HepG2 (cell line): ENCODE measurements around the gene KLHL33. TPM values are rescaled to one million over a fixed set of nuclear protein-coding genes. Genes with fewer than 3 reads are reported as not detected.

ENCODE experiments used
- ATAC-seq: fragments of 200-7000 bp; cut with Tn5 transposase; 3 replicates; pipeline ENCODE4 v1.9.1; 2020; ENCODE audit warnings: mild to moderate bottlenecking, moderate library complexity
- BruUV-seq: library from RNA; stranded (reverse); fragments of 400-500 nt; replicated peaks from 2 replicates; lab custom pipeline; 2021; lab: Mats Ljungman, UMichigan
- CTCF ChIA-PET: fragments of 300-600 bp; formaldehyde crosslinking; extraction: SDS; loops from one replicate; lab custom pipeline; 2021; ENCODE audit warnings: low total read pairs, inconsistent platforms, low intra/inter-chr PET ratio; lab: Yijun Ruan, JAX
- POLR2A ChIA-PET: fragments of 350-600 bp; sonication (Branson Sonifier 250); formaldehyde crosslinking; loops from one replicate; lab custom pipeline; 2020; ENCODE audit warnings: antibody characterized with exemption, inconsistent platforms; lab: Yijun Ruan, JAX
- DNase-seq: peaks from one replicate; pipeline ENCODE4 v3.0.0-alpha.2; 2015; ENCODE audit warnings: low spot score
- FAIRE-seq: peaks from 3 replicates; lab custom pipeline; 2011; peaks lifted over from hg19 to GRCh38; lab: Jason Lieb, UNC
- H2AFZ ChIP-seq: one replicate; pipeline ENCODE4 v1.6.1; 2011; ENCODE audit warnings: low read length, inconsistent platforms
- H3K27ac ChIP-seq: fragments of 300-600 bp; 3 replicates; pipeline ENCODE4 v1.8.0; 2011; ENCODE audit warnings: mixed run types, mild to moderate bottlenecking, mixed read lengths, low read length, inconsistent platforms; ENCODE audit not compliant: insufficient read depth; ENCODE audit errors: extremely low read length
- H3K27me3 ChIP-seq, 2 experiments: fragments of 200-600 bp in 1 of 2; 2 replicates in 1 of 2; 3 replicates in 1 of 2; pipeline versions ENCODE4 v1.6.0 to v1.8.0; 2011; ENCODE audit warnings: low read length in 2 of 2, mild to moderate bottlenecking in 2 of 2, moderate library complexity in 2 of 2, inconsistent platforms in 1 of 2; ENCODE audit not compliant: insufficient read depth in 2 of 2, control insufficient read depth in 1 of 2
- H3K36me3 ChIP-seq, 2 experiments: fragments of 200-600 bp in 1 of 2; replicated peaks in 1 of 2; 2 replicates in 1 of 2; 3 replicates in 1 of 2; pipeline versions ENCODE4 v1.5.1 to v1.8.0; 2011; ENCODE audit warnings: low read length in 2 of 2, inconsistent platforms in 1 of 2; ENCODE audit not compliant: insufficient read depth in 2 of 2, control insufficient read depth in 1 of 2
- H3K4me1 ChIP-seq: 2 replicates; pipeline ENCODE4 v1.5.1; 2012; ENCODE audit warnings: low read length, inconsistent platforms; ENCODE audit not compliant: insufficient read depth
- H3K4me2 ChIP-seq: 2 replicates; pipeline ENCODE4 v1.6.0; 2011; ENCODE audit warnings: low read depth, low read length, inconsistent platforms
- H3K4me3 ChIP-seq, 3 experiments: fragments of 200-600 bp in 1 of 3; sonication (generic), shearing (Covaris generic) in 1 of 3; replicated peaks in 1 of 3; 2 replicates each; pipeline ENCODE4 v1.5.1; 2011 to 2016; ENCODE audit warnings: low read length in 3 of 3, inconsistent platforms in 2 of 3, low read depth in 2 of 3, mild to moderate bottlenecking in 2 of 3, control low read depth in 1 of 3, mixed read lengths in 1 of 3; ENCODE audit not compliant: insufficient read depth in 1 of 3
- H3K79me2 ChIP-seq: one replicate; pipeline ENCODE4 v1.6.1; 2011; ENCODE audit warnings: low read length, inconsistent platforms; ENCODE audit not compliant: insufficient read depth
- H3K9ac ChIP-seq: 2 replicates; pipeline ENCODE4 v1.6.0; 2011; ENCODE audit warnings: mild to moderate bottlenecking, low read depth, low read length, inconsistent platforms; ENCODE audit not compliant: insufficient read depth
- H3K9me3 ChIP-seq: 2 replicates; pipeline ENCODE4 v1.5.1; 2012; ENCODE audit warnings: mild to moderate bottlenecking, low read length
- H4K20me1 ChIP-seq: 2 replicates; pipeline ENCODE4 v1.6.0; 2011; ENCODE audit warnings: inconsistent platforms, mild to moderate bottlenecking, low read length, moderate library complexity; ENCODE audit not compliant: insufficient read depth
- ASH2L ChIP-seq: fragments of 300-600, 200-600 bp; sonication (generic); IDR thresholded peaks from 2 replicates; pipeline ENCODE4 v1.7.0; 2017; ENCODE audit warnings: low read depth, mild to moderate bottlenecking, moderate library complexity, mixed read lengths, low read length; ENCODE audit not compliant: insufficient read length
- BRCA1 ChIP-seq: sonication (generic); formaldehyde crosslinking; IDR thresholded peaks from 2 replicates; pipeline ENCODE4 v1.4.0; 2020; ENCODE audit warnings: missing genetic modification reagents
- CCAR2 ChIP-seq: fragments of 200-400 bp; formaldehyde crosslinking; optimal IDR thresholded peaks from 2 replicates; pipeline ENCODE3; 2018; ENCODE audit warnings: low read depth, mild to moderate bottlenecking, low read length, moderate library complexity
- DPF2 ChIP-seq: sonication (generic); formaldehyde crosslinking; IDR thresholded peaks from 2 replicates; pipeline ENCODE4 v1.4.0; 2020; ENCODE audit warnings: mild to moderate bottlenecking, low read depth, missing genetic modification reagents, borderline replicate concordance
- EHMT2 ChIP-seq: fragments of 200-600 bp; sonication (generic); IDR thresholded peaks from 2 replicates; pipeline ENCODE4 v1.7.0; 2017; ENCODE audit warnings: antibody characterized with exemption, low read depth, low read length, borderline replicate concordance
- ISX ChIP-seq: sonication (generic); formaldehyde crosslinking; conservative IDR thresholded peaks from 2 replicates; pipeline ENCODE4 v1.5.0; 2020; ENCODE audit warnings: missing genetic modification reagents
- LBX2 ChIP-seq: sonication (generic); formaldehyde crosslinking; IDR thresholded peaks from 2 replicates; pipeline ENCODE4 v1.5.0; 2020; ENCODE audit warnings: missing genetic modification reagents, mild to moderate bottlenecking, borderline replicate concordance
- MBD4 ChIP-seq: IDR thresholded peaks from 2 replicates; pipeline ENCODE4 v1.6.1; 2012; ENCODE audit warnings: low read length, inconsistent platforms, borderline replicate concordance
- MXD3 ChIP-seq: IDR thresholded peaks from 2 replicates; pipeline ENCODE4 v1.6.1; 2016; ENCODE audit warnings: mild to moderate bottlenecking, missing biosample characterization, missing genetic modification reagents
- NR1H2 ChIP-seq: sonication (generic); formaldehyde crosslinking; IDR thresholded peaks from 2 replicates; pipeline ENCODE4 v1.8.1; 2022; ENCODE audit warnings: low read depth, missing genetic modification reagents, borderline replicate concordance
- PHF20 ChIP-seq: sonication (generic); formaldehyde crosslinking; IDR thresholded peaks from 2 replicates; pipeline ENCODE4 v1.5.0; 2020; ENCODE audit warnings: mild to moderate bottlenecking, missing genetic modification reagents
- RXRA ChIP-seq: sonication (generic); formaldehyde crosslinking; IDR thresholded peaks from 2 replicates; pipeline ENCODE4 v1.5.1; 2020; ENCODE audit warnings: missing genetic modification reagents
- SAP130 ChIP-seq: IDR thresholded peaks from 2 replicates; pipeline ENCODE4 v1.6.1; 2016; ENCODE audit warnings: low read depth
- ZNF570 ChIP-seq: sonication (generic); formaldehyde crosslinking; IDR thresholded peaks from 2 replicates; pipeline ENCODE4 v1.4.0; 2020; ENCODE audit warnings: mild to moderate bottlenecking, missing genetic modification reagents, borderline replicate concordance
- ZNF644 ChIP-seq: IDR thresholded peaks from 2 replicates; pipeline ENCODE4 v1.6.1; 2016; ENCODE audit warnings: low read depth
- ZNF766 ChIP-seq: sonication (generic); formaldehyde crosslinking; IDR thresholded peaks from 2 replicates; pipeline ENCODE4 v1.5.0; 2020; ENCODE audit warnings: missing genetic modification reagents, borderline replicate concordance
- ZNF777 ChIP-seq: sonication (generic); formaldehyde crosslinking; IDR thresholded peaks from 2 replicates; pipeline ENCODE4 v1.4.0; 2020; ENCODE audit warnings: missing genetic modification reagents
- ZNF879 ChIP-seq: sonication (generic); formaldehyde crosslinking; IDR thresholded peaks from 2 replicates; pipeline ENCODE4 v1.8.1; 2023; ENCODE audit warnings: missing genetic modification reagents
- ZSCAN20 ChIP-seq: sonication (generic); formaldehyde crosslinking; IDR thresholded peaks from 2 replicates; pipeline ENCODE4 v1.4.0; 2020; ENCODE audit warnings: missing genetic modification reagents, mild to moderate bottlenecking, borderline replicate concordance
- WGBS: methylation state at CpG from one replicate; pipeline ENCODE4 v1.1.6; 2017; ENCODE audit warnings: low lambda C conversion rate; 5-methylcytosine and 5-hydroxymethylcytosine counted together
- in situ Hi-C: cut with HindIII; loops from 2 replicates; pipeline ENCODE4 v1.10.0; 2017; ENCODE audit warnings: low pct_unique_long_range_greater_than_20kb; ENCODE audit not compliant: extremely low pct_ligation_motif_present
- intact Hi-C: fragments of 100-400 bp; cut with micrococcal nuclease; formaldehyde crosslinking; loops from one replicate; pipeline ENCODE4 v1.10.0; 2022; ENCODE audit not compliant: unreplicated experiment
- polyA plus RNA-seq, 8 experiments: library from polyadenylated mRNA; depleted of rRNA in 3 of 8; stranded (reverse) in 7 of 8; unstranded in 1 of 8; fragments of >200 nt; fragmentation: Illumina TruSeq in 4 of 8; extraction: Trizol in 4 of 8; gene quantifications; 2 replicates each; pipeline versions ENCODE4 v1.2.1 to v1.2.3, GENCODE V29; 2011 to 2016; ENCODE audit warnings: low read depth in 4 of 8, missing spikeins in 1 of 8, mixed read lengths in 1 of 8; ENCODE audit not compliant: insufficient read depth in 1 of 8
- total RNA-seq, 5 experiments: library from RNA; depleted of rRNA; stranded (reverse); fragments of >200 nt; fragmentation: Illumina TruSeq; extraction: Trizol; gene quantifications; 2 replicates each; pipeline ENCODE4 v1.2.3, GENCODE V29; 2016; ENCODE audit warnings: low read depth in 1 of 5
- TF ChIP-seq, protein P1 (sequence below): sonication (generic); formaldehyde crosslinking; IDR thresholded peaks from 2 replicates; pipeline ENCODE4 v1.9.0; 2022; ENCODE audit warnings: missing genetic modification reagents, mild to moderate bottlenecking, borderline replicate concordance
- TF ChIP-seq, protein P2 (sequence below): IDR thresholded peaks from 2 replicates; pipeline ENCODE4 v1.6.1; 2012; ENCODE audit warnings: inconsistent platforms

Gene KLHL33
- total and polyA plus RNA-seq, 2 of the 13 experiments (the other 11 are each of a cell fraction or from before 2014, with no cell fraction given) = not detected

DNA sequence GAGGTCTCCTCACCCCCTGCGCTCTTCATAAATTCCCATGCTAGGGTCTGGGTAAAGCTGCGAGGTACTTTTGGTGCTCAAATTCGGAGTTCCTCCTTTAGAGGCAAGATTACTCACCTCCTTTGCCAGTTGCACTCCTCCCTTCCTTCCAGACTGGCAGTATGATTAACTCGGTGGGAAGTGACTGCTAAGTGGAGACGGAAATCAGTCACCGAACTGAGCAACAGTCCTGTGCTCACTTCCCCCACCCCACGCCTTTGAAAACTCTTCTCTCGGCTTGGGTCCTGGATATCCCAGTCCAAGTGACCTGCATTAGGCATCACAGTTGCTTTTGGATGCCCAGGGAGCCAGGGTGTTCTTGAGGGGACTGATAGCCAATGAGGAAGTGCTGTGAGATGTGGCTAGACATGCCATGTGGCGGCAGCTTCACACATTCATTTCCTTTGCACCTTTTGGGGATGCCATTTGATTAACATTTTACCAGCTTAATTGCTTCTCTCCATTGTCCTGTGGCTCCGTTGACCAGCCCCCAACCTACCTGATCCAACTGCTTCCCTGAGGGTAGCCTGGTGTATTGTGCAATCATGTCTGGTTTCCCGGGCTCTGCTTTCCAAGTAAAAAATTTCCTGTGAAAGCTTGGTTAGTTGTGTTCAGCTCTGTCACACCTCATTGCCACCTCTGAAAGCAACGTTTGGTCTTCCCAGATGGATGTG lies 34.1 kb upstream of the KLHL33 start:
- intact Hi-C loops = loop anchor here (1.0 kb wide), 3 partner anchors 9 to 212 kb away; partner anchors contain the start of genes PIP4P1 and TEP1
- Histone ChIP-seq H2AFZ (peak overlapping the region; percentile 78), H3K9ac (peak overlapping the region; percentile 70), H3K4me2 (peak overlapping the region; percentile 99), H3K4me1 (peaks cover 46% of the 10 kb centered on the region), H4K20me1 (no peaks in the 10 kb centered on the region), H3K4me3 (peak overlapping the region; percentile 54 to 93 (median 74)), H3K79me2 (peaks cover 17% of the 10 kb centered on the region), H3K27ac (peak overlapping the region; percentile 53), H3K27me3 (no peaks in the 10 kb centered on the region), H3K9me3 (no peaks in the 10 kb centered on the region), H3K36me3 (peaks cover 4 to 19% of the 10 kb centered on the region in 2 experiments)
- in situ Hi-C loops = loop anchor here (10.0 to 25.0 kb wide), 3 partner anchors 133 to 505 kb away; partner anchors contain the start of genes CCNB1IP1 and PARP2
- CTCF ChIA-PET = no interaction called here
- POLR2A ChIA-PET = interaction anchor here (0.7 to 4.1 kb wide), 14 partner anchors 9 to 212 kb away, joined by 3 to 46 read pairs (median 4); partner anchors contain the start of genes APEX1, OSGEP, PARP2 and PIP4P1
- BruUV-seq = no TSS peak
- ATAC-seq (peak; percentile 37), FAIRE-seq (peak; percentile 57), DNase-seq (peak; percentile 47)
- 0% methylated on average over 12 of the region's 12 CpGs for WGBS
- TF ChIP-seq ZNF777 (peak; percentile 27; the same call in 1 of the 2 replicates), DPF2 (CRISPR knock-in tag) (0 out of 2 replicates have a peak, but pooled peaks have one; percentile 14), ZNF644 (CRISPR knock-in tag) (0 out of 2 replicates have a peak, but pooled peaks have one; percentile 51), MBD4 (no peak), NR1H2 (CRISPR knock-in tag) (peak; percentile 31; the same call in 1 of the 2 replicates), MXD3 (no peak), EHMT2 (no peak), PHF20 (CRISPR knock-in tag) (peak; percentile 45), ZNF766 (CRISPR knock-in tag) (no peak), ZNF570 (CRISPR knock-in tag) (no peak), ASH2L (no peak), LBX2 (CRISPR knock-in tag) (no peak), ZNF879 (CRISPR knock-in tag) (peak; percentile 57; the same call in 1 of the 2 replicates), ZSCAN20 (CRISPR knock-in tag) (no peak), ISX (CRISPR knock-in tag) (no peak), CCAR2 (no peak), SAP130 (peak; percentile 58; the same call in 1 of the 2 replicates), RXRA (CRISPR knock-in tag) (no peak), BRCA1 (0 out of 2 replicates have a peak, but pooled peaks have one; percentile 22)
- TF ChIP-seq, protein P1, sequence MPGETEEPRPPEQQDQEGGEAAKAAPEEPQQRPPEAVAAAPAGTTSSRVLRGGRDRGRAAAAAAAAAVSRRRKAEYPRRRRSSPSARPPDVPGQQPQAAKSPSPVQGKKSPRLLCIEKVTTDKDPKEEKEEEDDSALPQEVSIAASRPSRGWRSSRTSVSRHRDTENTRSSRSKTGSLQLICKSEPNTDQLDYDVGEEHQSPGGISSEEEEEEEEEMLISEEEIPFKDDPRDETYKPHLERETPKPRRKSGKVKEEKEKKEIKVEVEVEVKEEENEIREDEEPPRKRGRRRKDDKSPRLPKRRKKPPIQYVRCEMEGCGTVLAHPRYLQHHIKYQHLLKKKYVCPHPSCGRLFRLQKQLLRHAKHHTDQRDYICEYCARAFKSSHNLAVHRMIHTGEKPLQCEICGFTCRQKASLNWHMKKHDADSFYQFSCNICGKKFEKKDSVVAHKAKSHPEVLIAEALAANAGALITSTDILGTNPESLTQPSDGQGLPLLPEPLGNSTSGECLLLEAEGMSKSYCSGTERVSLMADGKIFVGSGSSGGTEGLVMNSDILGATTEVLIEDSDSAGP = 0 out of 2 replicates have a peak, but pooled peaks have one; percentile 40
- TF ChIP-seq, protein P2, sequence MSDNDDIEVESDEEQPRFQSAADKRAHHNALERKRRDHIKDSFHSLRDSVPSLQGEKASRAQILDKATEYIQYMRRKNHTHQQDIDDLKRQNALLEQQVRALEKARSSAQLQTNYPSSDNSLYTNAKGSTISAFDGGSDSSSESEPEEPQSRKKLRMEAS = peak; percentile 39; the same call in 1 of the 2 replicates
